Tibial nerve (tissue), 4 donors: ENCODE results near the gene SHLD1. TPM values are rescaled to one million over a fixed set of nuclear protein-coding genes. Genes with fewer than 3 reads are reported as not detected.

Source experiments
- DNase-seq, 2 donors: peaks; one replicate each; pipeline ENCODE4 v3.0.0-alpha.2; 2019; ENCODE audit warnings: low spot score in 2 of 2
- H3K27ac ChIP-seq, 4 donors: fragments of 200-600 bp; sonication (generic) in 3 of 4; one replicate each; pipeline ENCODE4 v1.5.1; 2017 to 2019; ENCODE audit warnings: mild to moderate bottlenecking in 1 of 4
- H3K27me3 ChIP-seq, 2 donors: fragments of 200-600 bp; sonication (generic) in 1 of 2; one replicate each; pipeline versions ENCODE4 v1.5.1 to v1.6.0; 2017 to 2019
- H3K36me3 ChIP-seq, 3 donors: fragments of 200-600 bp; sonication (generic); one replicate each; pipeline ENCODE4 v1.5.1; 2018 to 2019
- H3K4me1 ChIP-seq, 4 donors: fragments of 200-600 bp; sonication (generic) in 3 of 4; one replicate each; pipeline ENCODE4 v1.5.1; 2017 to 2019
- H3K4me3 ChIP-seq, 4 donors: fragments of 200-600 bp; sonication (generic) in 3 of 4; one replicate each; pipeline ENCODE4 v1.5.1; 2017 to 2019; ENCODE audit warnings: mild to moderate bottlenecking in 1 of 4, moderate library complexity in 1 of 4
- H3K9me3 ChIP-seq, 4 donors: fragments of 200-600 bp; sonication (generic) in 3 of 4; one replicate each; pipeline ENCODE4 v1.5.1; 2017 to 2019
- EP300 ChIP-seq, 2 donors: sonication (generic); formaldehyde crosslinking; IDR thresholded peaks; one replicate each; pipeline ENCODE4 v1.6.1; 2017; ENCODE audit warnings: antibody characterized with exemption in 2 of 2, mild to moderate bottlenecking in 1 of 2
- POLR2A ChIP-seq, 2 donors: fragments of 450-650 bp; IDR thresholded peaks; one replicate each; pipeline ENCODE4 v1.6.1; 2017; ENCODE audit warnings: antibody characterized with exemption in 2 of 2, mild to moderate bottlenecking in 2 of 2, moderate library complexity in 2 of 2
- WGBS, 2 donors: methylation state at CpG; one replicate each; pipeline ENCODE4 v1.1.5; 2018; 5-methylcytosine and 5-hydroxymethylcytosine counted together
- total RNA-seq, 4 donors: library from RNA; depleted of rRNA; stranded (reverse); fragments of >200 nt; gene quantifications; one replicate each; pipeline ENCODE4 v1.1.0, GENCODE V29; 2016
- TF ChIP-seq, protein P1 (sequence below), 5 experiments: fragments of 200-600 bp in 3 of 5; fragments of 450-650 bp in 2 of 5; sonication (generic) in 3 of 5; IDR thresholded peaks; one replicate each; pipeline ENCODE4 v1.5.1; 2016 to 2019; ENCODE audit warnings: antibody characterized with exemption in 5 of 5, mild to moderate bottlenecking in 3 of 5, moderate library complexity in 2 of 5

Gene SHLD1
- total RNA-seq, 4 donors from 2014 or later = 2.9 to 5.9 (median 4.0) TPM

DNA sequence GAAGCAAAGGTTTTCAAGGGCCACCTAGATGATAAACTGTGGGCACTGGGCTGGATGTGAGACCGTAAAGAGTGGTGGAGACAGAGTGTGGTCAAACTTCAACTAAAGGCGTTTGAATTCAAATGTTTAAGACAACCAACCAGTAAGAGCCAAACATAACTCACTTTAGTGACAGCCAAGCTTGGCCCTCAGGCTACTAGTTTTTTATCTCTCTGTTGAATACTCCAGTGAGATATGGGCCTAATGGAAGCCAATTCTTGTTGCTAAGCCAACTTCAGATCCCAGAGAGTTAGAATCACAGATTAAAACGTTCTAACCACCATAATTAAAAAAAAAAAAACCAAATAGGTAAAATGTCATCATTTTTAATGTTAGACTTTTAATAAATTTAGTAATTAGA, 142.9 kb downstream of the SHLD1 start:
- TF ChIP-seq POLR2A (IDR thresholded peaks at IDR 0.05) = no peak
- H3K27ac ChIP-seq = no peak overlapping the region
- 61% methylated on average over 3 of the region's 3 CpGs for WGBS, 2 donors
- H3K36me3 ChIP-seq = no peaks in the 10 kb centered on the region
- no peaks in the 10 kb centered on the region for H3K9me3 ChIP-seq
- DNase-seq = no peak
- H3K4me3 ChIP-seq = no peak overlapping the region
- no peaks in the 10 kb centered on the region for H3K27me3 ChIP-seq
- no peaks in the 10 kb centered on the region for H3K4me1 ChIP-seq

DNA sequence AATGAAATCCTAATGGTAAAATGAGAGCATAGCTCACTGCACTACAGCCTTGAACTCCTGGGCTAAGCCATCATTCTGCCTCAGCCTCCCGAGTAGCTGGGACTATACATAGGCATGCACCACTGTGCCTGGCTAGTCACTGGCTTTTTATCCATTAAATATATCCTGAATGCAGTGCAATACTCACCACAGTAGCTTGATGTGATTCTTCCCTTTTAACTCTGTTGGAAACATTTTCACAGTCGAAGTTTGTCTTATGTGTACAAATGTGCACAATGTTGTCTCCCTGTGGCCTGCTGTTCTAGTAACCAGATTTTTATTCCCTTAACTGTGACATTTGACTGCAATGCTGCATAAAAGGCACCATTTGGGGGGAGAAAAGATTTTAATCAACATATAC, 143.4 kb downstream of the SHLD1 start:
- Histone ChIP-seq H3K4me3 (no peak overlapping the region), H3K4me1 (no peaks in the 10 kb centered on the region), H3K9me3 (no peaks in the 10 kb centered on the region), H3K27me3 (no peaks in the 10 kb centered on the region), H3K27ac (no peak overlapping the region), H3K36me3 (no peaks in the 10 kb centered on the region)
- WGBS, 2 donors = 83 to 90% methylated on average over 2 of the region's 2 CpGs
- TF ChIP-seq EP300 (IDR thresholded peaks at IDR 0.05) (no peak), POLR2A (IDR thresholded peaks at IDR 0.05) (no peak)
- TF ChIP-seq, protein P1, sequence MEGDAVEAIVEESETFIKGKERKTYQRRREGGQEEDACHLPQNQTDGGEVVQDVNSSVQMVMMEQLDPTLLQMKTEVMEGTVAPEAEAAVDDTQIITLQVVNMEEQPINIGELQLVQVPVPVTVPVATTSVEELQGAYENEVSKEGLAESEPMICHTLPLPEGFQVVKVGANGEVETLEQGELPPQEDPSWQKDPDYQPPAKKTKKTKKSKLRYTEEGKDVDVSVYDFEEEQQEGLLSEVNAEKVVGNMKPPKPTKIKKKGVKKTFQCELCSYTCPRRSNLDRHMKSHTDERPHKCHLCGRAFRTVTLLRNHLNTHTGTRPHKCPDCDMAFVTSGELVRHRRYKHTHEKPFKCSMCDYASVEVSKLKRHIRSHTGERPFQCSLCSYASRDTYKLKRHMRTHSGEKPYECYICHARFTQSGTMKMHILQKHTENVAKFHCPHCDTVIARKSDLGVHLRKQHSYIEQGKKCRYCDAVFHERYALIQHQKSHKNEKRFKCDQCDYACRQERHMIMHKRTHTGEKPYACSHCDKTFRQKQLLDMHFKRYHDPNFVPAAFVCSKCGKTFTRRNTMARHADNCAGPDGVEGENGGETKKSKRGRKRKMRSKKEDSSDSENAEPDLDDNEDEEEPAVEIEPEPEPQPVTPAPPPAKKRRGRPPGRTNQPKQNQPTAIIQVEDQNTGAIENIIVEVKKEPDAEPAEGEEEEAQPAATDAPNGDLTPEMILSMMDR (IDR thresholded peaks at IDR 0.05) = no peak
- DNase-seq = no peak

DNA sequence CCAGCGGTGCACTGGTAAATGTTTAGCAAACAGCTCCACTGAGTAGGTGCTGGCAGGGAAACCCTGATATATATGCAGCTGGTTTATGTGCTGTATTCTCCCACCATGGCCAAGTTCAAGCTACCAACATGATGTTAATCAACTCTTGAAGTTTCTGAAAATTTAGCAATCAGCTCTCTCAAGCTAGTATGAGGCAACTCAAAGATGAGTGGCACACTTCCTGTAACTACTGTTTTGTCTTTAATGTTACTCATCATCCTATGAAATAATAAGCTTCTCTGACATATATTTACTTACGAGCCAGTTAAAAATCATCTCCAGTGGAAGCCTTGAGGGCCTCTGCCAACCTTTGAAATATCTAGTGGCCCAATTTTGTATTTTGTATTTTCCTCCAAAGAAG, 145.4 kb downstream of the SHLD1 start:
- Histone ChIP-seq H3K9me3 (no peaks in the 10 kb centered on the region), H3K4me3 (no peak overlapping the region), H3K27me3 (no peaks in the 10 kb centered on the region), H3K27ac (no peak overlapping the region), H3K36me3 (no peaks in the 10 kb centered on the region), H3K4me1 (no peaks in the 10 kb centered on the region)
- WGBS, 2 donors = 77 to 79% methylated on average over 2 of the region's 2 CpGs
- TF ChIP-seq POLR2A (IDR thresholded peaks at IDR 0.05) (no peak), EP300 (IDR thresholded peaks at IDR 0.05) (no peak)
- TF ChIP-seq, protein P1 (IDR thresholded peaks at IDR 0.05) = no peak
- DNase-seq = no peak

DNA sequence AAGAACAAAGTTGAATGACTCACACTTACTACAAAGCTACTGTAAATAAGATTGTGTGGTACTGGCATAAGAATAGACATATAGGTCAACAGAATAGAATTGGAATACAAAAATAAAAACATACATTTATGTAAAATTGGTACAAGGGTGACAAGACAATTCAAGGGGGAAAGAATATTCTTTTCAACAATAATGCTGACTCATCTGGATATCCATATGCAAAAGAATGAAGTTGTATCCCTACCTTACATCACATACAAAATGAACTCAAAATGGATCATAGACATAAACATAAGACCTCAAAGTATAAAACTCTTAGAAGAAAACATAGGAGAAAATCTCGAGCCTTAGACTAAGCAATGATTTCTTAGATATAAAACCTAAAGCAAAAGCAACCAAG, 149.2 kb downstream of the SHLD1 start:
- no peaks in the 10 kb centered on the region for H3K36me3 ChIP-seq
- no peak overlapping the region for H3K4me3 ChIP-seq
- no peaks in the 10 kb centered on the region for H3K9me3 ChIP-seq
- H3K4me1 ChIP-seq = no peaks in the 10 kb centered on the region
- 50 to 63% methylated on average over 1 of the region's 1 CpG for WGBS, 2 donors
- TF ChIP-seq, protein P1 (IDR thresholded peaks at IDR 0.05) = no peak
- no peak for TF ChIP-seq POLR2A (IDR thresholded peaks at IDR 0.05)
- TF ChIP-seq EP300 (IDR thresholded peaks at IDR 0.05) = no peak
- no peaks in the 10 kb centered on the region for H3K27me3 ChIP-seq
- H3K27ac ChIP-seq = no peak overlapping the region
- no peak for DNase-seq

DNA sequence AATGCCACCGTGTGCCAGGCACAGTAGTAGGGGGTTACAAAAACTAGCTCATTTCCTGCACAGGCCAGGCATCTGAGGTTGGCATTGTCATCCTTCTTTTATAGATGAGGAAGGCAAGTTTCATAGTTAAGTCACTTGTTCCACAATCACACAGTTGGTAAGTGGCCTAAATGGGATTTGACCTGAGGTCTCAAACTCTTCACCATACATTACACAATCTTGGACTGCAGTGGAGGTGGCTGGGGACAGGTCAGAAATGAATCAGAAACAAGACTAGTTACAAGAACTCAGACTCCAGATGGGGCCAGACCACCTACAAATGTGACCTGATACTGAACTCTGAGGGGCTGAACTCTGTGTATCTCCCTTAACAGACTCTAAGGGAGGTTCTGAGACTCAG, 150.7 kb downstream of the SHLD1 start:
- Histone ChIP-seq H3K27me3 (no peaks in the 10 kb centered on the region), H3K36me3 (no peaks in the 10 kb centered on the region), H3K4me3 (no peak overlapping the region), H3K4me1 (no peaks in the 10 kb centered on the region), H3K9me3 (no peaks in the 10 kb centered on the region), H3K27ac (no peak overlapping the region)
- WGBS, 2 donors = 58 to 83% methylated on average over 1 of the region's 1 CpG
- DNase-seq = no peak
- TF ChIP-seq POLR2A (IDR thresholded peaks at IDR 0.05) (no peak), EP300 (IDR thresholded peaks at IDR 0.05) (no peak)
- TF ChIP-seq, protein P1 (IDR thresholded peaks at IDR 0.05) = no peak

DNA sequence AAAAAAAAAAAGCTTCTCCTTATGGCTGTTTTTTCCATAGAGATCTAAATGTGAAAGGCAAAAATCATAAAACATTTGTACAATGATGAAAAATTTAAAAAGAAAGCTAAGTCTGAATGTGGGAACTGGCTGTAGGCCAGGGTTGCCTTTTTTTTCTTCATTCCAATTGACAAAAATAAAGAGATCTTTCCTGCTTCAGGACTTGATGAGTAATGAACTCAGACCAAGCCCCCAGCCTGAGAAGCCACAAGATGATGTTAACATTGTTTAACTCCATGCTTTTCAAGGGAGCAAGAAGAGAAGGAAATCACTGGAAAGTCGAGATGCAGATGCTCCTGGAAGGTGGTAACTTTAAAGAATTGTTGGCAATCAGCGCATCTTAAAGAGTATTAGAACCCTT, 158.8 kb downstream of the SHLD1 start:
- Histone ChIP-seq H3K4me1 (peaks cover 0 to 6% (median 3%) of the 10 kb centered on the region in 4 donors), H3K27ac (no peak overlapping the region), H3K36me3 (no peaks in the 10 kb centered on the region), H3K4me3 (no peak overlapping the region), H3K27me3 (peaks cover 0 to 31% of the 10 kb centered on the region in 2 donors), H3K9me3 (no peaks in the 10 kb centered on the region)
- TF ChIP-seq POLR2A (IDR thresholded peaks at IDR 0.05) (no peak), EP300 (IDR thresholded peaks at IDR 0.05) (no peak)
- TF ChIP-seq, protein P1 (IDR thresholded peaks at IDR 0.05) = no peak
- DNase-seq = no peak
- WGBS, 2 donors = 70 to 79% methylated on average over 2 of the region's 2 CpGs
